Measurements from ENCODE around the gene ARHGAP15.

DNA sequence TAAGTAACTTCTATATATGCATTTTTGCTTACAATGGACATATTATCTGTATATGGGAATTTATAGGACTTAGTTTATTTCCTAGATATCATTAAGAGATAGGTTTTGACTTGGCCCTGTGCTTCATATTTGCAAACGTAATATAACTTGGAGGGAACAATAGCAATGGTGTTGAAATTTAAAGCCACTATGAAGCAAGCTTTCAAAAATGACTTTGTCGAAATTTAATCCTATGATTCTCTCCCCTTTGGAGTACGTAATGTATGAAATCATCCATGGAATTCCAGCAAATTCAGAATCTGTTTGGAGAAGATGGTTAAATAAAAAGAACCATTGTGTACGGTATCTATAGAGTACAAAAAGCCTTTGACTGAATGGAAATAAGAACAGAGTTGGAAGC is 486.3 kb downstream of the ARHGAP15 start:
- TF ChIP-seq FOXK2 (IDR thresholded peaks at IDR 0.05) (no peak), SUZ12 (IDR thresholded peaks at IDR 0.05) (no peak), ELF4 (IDR thresholded peaks at IDR 0.05) (no peak), SP1 (IDR thresholded peaks at IDR 0.05) (no peak), ARNT (IDR thresholded peaks at IDR 0.05) (no peak)

Measured in HEK293T (cell line).